ENCODE results near the gene DDRGK1.

DDRGK1 gene

DNA sequence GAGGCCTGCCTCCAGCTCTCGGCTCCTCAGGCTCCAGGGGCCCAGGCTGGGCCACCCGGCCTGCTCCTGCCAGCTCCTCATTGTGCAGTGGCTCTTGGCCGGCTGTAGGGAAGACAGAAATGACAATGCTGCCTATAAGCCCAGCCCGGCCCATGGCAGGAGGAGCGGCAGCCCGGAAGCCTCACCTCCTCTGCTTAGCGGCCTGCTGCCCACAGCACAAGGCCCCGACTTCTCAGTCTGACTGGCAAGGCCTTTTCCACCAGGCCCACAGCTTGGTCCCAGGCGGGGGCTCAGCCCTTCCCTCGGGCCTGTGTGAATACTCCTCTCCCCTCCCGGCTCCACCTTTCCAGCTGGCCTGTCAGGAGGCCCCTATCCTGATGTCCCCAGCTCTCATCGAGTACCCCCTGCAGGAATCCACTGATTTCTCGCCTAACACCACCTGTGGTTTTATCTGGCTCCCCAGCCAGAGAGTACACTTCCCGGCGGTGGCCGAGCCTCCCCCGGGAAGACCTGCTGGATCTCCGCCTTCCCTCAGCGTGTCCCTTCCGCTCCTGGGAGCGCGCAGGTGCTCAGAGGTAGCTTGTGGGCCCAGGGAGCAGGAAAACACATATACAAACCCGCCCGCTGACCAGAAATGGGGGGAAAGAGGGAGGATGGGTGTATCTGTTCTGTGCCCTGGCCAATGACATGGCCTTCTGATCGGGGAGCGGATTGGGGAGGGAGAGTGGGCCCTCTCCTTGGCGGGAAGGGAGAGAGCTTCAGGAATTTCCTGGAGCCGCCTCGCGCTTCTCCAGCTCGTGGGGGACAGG, 963 bp downstream of the DDRGK1 start:
- Mint-ChIP-seq H3K27me3 (ENCODE audit: low read depth, poor library complexity) (peaks cover 3% of the 10 kb centered on the region), H3K4me3 (peak overlapping the region; percentile 94), H3K36me3 (ENCODE audit: low read depth) (peaks cover 37% of the 10 kb centered on the region), H3K27ac (peak overlapping the region; percentile 82), H3K4me1 (peaks cover 18% of the 10 kb centered on the region), H3K9me3 (no peaks in the 10 kb centered on the region)
- TF ChIP-seq, protein P1, sequence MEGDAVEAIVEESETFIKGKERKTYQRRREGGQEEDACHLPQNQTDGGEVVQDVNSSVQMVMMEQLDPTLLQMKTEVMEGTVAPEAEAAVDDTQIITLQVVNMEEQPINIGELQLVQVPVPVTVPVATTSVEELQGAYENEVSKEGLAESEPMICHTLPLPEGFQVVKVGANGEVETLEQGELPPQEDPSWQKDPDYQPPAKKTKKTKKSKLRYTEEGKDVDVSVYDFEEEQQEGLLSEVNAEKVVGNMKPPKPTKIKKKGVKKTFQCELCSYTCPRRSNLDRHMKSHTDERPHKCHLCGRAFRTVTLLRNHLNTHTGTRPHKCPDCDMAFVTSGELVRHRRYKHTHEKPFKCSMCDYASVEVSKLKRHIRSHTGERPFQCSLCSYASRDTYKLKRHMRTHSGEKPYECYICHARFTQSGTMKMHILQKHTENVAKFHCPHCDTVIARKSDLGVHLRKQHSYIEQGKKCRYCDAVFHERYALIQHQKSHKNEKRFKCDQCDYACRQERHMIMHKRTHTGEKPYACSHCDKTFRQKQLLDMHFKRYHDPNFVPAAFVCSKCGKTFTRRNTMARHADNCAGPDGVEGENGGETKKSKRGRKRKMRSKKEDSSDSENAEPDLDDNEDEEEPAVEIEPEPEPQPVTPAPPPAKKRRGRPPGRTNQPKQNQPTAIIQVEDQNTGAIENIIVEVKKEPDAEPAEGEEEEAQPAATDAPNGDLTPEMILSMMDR (IDR thresholded peaks at IDR 0.05): no peak
- DNase-seq: no peak

DNA sequence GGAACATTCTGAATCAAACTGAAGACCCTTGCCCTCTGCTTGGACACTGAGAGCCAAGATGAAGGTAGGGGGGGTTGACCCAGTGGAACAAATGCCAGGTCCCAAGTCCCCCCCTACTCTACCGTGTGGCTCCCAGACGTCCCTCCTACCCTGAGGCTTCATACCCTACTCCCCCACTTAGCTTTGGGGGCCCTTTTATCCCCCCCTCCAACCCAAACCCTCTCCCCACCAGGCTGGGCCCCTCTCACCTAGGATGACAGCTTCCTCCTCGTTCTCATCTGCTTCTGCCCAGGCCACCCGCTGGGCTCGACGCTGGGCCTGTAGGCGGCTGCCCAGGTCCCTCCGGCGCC, 1.5 kb downstream of the DDRGK1 start:
- H3K27ac Mint-ChIP-seq: no peak overlapping the region
- H3K36me3 Mint-ChIP-seq (ENCODE audit: low read depth): peaks cover 39% of the 10 kb centered on the region
- H3K4me3 Mint-ChIP-seq: peak overlapping the region; percentile 94
- peaks cover 3% of the 10 kb centered on the region for H3K27me3 Mint-ChIP-seq (ENCODE audit: low read depth, poor library complexity)
- H3K4me1 Mint-ChIP-seq: peaks cover 12% of the 10 kb centered on the region
- no peak for DNase-seq
- H3K9me3 Mint-ChIP-seq: no peaks in the 10 kb centered on the region
- TF ChIP-seq, protein P1 (IDR thresholded peaks at IDR 0.05): no peak

DNA sequence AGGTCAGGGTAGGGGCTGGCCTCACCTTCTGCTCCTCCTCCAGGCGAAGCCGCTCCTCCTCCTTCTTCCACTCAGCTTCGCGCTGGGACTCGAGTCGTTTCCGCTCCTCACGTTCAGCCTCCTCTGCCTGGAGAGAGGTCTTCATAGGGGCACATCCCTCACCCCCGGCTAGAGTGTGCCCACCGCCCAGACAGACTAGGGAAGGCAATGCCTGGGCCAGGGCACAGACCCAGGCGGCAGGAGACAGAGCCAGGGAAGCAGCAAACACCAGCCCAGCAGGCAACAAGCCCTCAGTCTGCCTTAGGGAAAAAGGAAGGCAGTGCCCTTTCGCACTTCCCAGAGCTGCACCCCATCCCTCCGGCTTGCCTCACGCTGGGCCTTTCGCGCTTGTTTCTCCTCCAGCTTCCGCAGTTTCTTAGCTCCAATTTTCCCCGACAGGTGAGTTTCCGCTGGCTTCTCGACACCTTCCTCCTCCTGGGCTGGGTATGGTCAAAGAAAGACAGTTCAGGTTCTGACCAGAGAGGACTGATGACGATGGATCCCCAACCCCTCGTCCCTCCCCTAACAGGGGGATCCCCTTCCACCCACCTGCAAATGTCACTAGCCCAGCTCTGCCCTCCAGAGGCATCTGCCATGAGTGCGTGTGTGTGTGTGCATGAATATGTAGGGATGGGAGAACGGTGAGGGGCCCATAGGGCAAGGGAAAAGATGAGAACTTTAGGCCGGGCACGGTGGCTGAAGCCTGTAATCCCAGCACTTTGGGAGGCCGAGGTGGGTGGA, 4.3 kb downstream of the DDRGK1 start:
- Mint-ChIP-seq H3K36me3 (ENCODE audit: low read depth) (peaks cover 56% of the 10 kb centered on the region), H3K4me3 (no peak overlapping the region), H3K27ac (no peak overlapping the region)

DNA sequence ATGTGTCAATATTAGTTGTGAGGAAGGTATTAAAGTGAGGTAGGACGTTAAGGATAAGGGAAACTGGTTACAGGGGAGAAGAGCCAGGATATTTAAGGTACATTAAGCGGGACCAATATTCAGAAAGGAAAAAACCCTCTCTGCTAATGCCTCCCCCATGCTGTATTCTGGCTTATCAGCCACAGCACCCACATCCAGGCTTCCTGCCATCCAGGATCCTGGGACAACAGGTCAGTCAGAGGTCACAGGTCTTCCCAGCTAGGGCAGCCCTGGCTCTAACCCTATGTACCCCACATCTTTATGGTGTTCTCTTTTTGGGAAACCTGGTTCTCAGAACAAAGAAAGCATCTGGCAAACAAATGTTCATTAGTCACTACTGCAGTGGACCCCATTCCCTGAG, 5.3 kb downstream of the DDRGK1 start:
- peaks cover 57% of the 10 kb centered on the region for H3K36me3 Mint-ChIP-seq (ENCODE audit: low read depth)
- no peak overlapping the region for H3K27ac Mint-ChIP-seq
- TF ChIP-seq, protein P1 (IDR thresholded peaks at IDR 0.05): no peak
- H3K4me3 Mint-ChIP-seq: no peak overlapping the region
- H3K27me3 Mint-ChIP-seq (ENCODE audit: low read depth, poor library complexity): no peaks in the 10 kb centered on the region
- peaks cover 7% of the 10 kb centered on the region for H3K4me1 Mint-ChIP-seq
- H3K9me3 Mint-ChIP-seq: no peaks in the 10 kb centered on the region
- no peak for DNase-seq

More for the DNA sequence above, 4.3 kb downstream of the DDRGK1 start:
- Mint-ChIP-seq H3K9me3 (no peaks in the 10 kb centered on the region), H3K4me1 (peaks cover 7% of the 10 kb centered on the region), H3K27me3 (ENCODE audit: low read depth, poor library complexity) (peaks cover 3% of the 10 kb centered on the region)
- TF ChIP-seq, protein P1 (IDR thresholded peaks at IDR 0.05): no peak
- DNase-seq: no peak

DNA sequence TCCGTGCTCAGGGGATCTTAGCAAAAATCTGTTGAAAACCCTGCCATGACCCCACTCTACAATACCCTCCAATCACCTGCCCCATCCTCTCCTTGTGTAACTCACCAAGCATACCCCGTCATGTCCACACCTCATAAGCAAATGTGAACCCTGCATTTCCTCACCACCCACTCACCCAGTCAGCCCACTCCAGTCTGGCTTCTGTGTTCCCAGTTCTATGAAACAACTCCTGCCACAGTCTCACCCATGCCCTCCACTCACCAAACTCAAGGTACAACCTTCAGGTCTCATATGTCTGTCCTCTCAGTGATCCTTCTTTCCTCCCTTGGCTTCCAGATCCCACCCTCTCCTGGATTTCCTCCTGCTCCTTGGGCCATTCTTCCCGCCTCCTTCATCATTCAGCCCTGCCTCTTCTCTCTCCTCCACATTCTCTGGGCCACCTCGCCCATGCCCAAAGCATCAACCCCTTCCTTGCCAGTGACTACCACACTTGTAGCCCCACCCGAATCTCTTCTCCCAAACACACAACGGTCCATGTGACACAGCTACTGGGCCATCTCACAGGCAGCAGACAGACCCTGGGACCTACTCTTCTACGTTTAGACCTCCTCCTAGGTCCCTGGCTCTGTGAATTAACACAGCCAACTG, 8.8 kb downstream of the DDRGK1 start:
- H3K27me3 Mint-ChIP-seq (ENCODE audit: low read depth, poor library complexity): no peaks in the 10 kb centered on the region
- no peak overlapping the region for H3K4me3 Mint-ChIP-seq
- no peak for DNase-seq
- H3K27ac Mint-ChIP-seq: peak overlapping the region; percentile 11
- no peaks in the 10 kb centered on the region for H3K9me3 Mint-ChIP-seq
- peaks cover 66% of the 10 kb centered on the region for H3K36me3 Mint-ChIP-seq (ENCODE audit: low read depth)
- TF ChIP-seq, protein P1 (IDR thresholded peaks at IDR 0.05): no peak
- H3K4me1 Mint-ChIP-seq: no peaks in the 10 kb centered on the region

Measured in nephron progenitor cell (in vitro differentiated cells).